Epithelial cell of esophagus (primary cell): ENCODE results near the gene CLCN3.
"Not testable (repeated sequence)": the region's sequence is repeated elsewhere in the genome, so short reads cannot be mapped to it uniquely, and the experiment has no call there.

Experiments used
- DNase-seq: peaks from one replicate; pipeline ENCODE4 v3.0.0; 2010; ENCODE audit warnings: low read depth
- H3K4me3 ChIP-seq: 2 replicates; pipeline ENCODE4 v1.5.1; 2011; ENCODE audit warnings: mild to moderate bottlenecking, low read length, control low read depth
- CTCF ChIP-seq: IDR thresholded peaks from 2 replicates; pipeline ENCODE4 v1.5.1; 2011; ENCODE audit warnings: low read depth, mild to moderate bottlenecking, low read length, control low read depth, inconsistent platforms; ENCODE audit not compliant: insufficient read depth; ENCODE audit errors: missing control alignments

CLCN3 gene

GRCh38 chr4:169618286-169618685 lies 2.1 kb upstream of the CLCN3 start:
- H3K4me3 ChIP-seq, result no peak overlapping the region
- DNase-seq, result peak; percentile 4
- no peak for TF ChIP-seq CTCF

- peak overlapping the region; percentile 86 for H3K4me3 ChIP-seq
These were observed 1.4 kb upstream of the CLCN3 start for GRCh38 chr4:169618986-169619385.

GRCh38 chr4:169619518-169619957 lies 840 bp upstream of the CLCN3 start:
- H3K4me3 ChIP-seq, result peak overlapping the region; percentile 86
- peak; percentile 61 for TF ChIP-seq CTCF
- peak; percentile 82 for DNase-seq

More at GRCh38 chr4:169618986-169619385, 1.4 kb upstream of the CLCN3 start:
- no peak for TF ChIP-seq CTCF
- DNase-seq, result no peak

GRCh38 chr4:169620880-169621248 lies 486 bp downstream of the CLCN3 start:
- peak; percentile 26 for DNase-seq
- peak overlapping the region; percentile 86 for H3K4me3 ChIP-seq
- no peak for TF ChIP-seq CTCF

- DNase-seq, result peak; percentile 61
- H3K4me3 ChIP-seq, result peak overlapping the region; percentile 86
- no peak for TF ChIP-seq CTCF
These were observed 1.5 kb downstream of the CLCN3 start for GRCh38 chr4:169621731-169622492.

GRCh38 chr4:169622566-169622965 lies 2.2 kb downstream of the CLCN3 start:
- peak overlapping the region; percentile 86 for H3K4me3 ChIP-seq
- TF ChIP-seq CTCF, result no peak

GRCh38 chr4:169624012-169624411 lies 3.6 kb downstream of the CLCN3 start:
- not testable (repeated sequence) for H3K4me3 ChIP-seq, DNase-seq

More at GRCh38 chr4:169622566-169622965, 2.2 kb downstream of the CLCN3 start:
- DNase-seq, result no peak
